GM19397 (cell line): Measurements from ENCODE around the gene RAPSN.

Experiments used
- ATAC-seq: cut with Tn5 transposase; IDR thresholded peaks from one replicate; pipeline ENCODE4 v1.9.1; 2021; ENCODE audit warnings: mild to moderate bottlenecking, moderate library complexity; ENCODE audit not compliant: unreplicated experiment

The RAPSN gene

GRCh38 chr11:47466701-47467250, 17.8 kb upstream of the RAPSN start:
- ATAC-seq: no peak

- ATAC-seq: no peak
These were observed 17.3 kb upstream of the RAPSN start for GRCh38 chr11:47466201-47466600.

GRCh38 chr11:47464483-47464882, 15.5 kb upstream of the RAPSN start:
- ATAC-seq: no peak

- ATAC-seq: no peak
These were observed 12.9 kb upstream of the RAPSN start for GRCh38 chr11:47461876-47462275.

- ATAC-seq: no peak
These were observed 11.8 kb upstream of the RAPSN start for GRCh38 chr11:47460571-47461235.

- peak; percentile 55 for ATAC-seq
These were observed 5.3 kb upstream of the RAPSN start for GRCh38 chr11:47454258-47454671.

GRCh38 chr11:47453365-47453764, 4.4 kb upstream of the RAPSN start:
- no peak for ATAC-seq

- ATAC-seq: no peak
These were observed 3.1 kb upstream of the RAPSN start for GRCh38 chr11:47451990-47452389.

- ATAC-seq: no peak
These were observed 2.5 kb upstream of the RAPSN start for GRCh38 chr11:47451436-47451835.

GRCh38 chr11:47449541-47449940, 605 bp upstream of the RAPSN start:
- ATAC-seq: no peak

- no peak for ATAC-seq
These were observed 1.0 kb downstream of the RAPSN start for GRCh38 chr11:47447906-47448305.

- ATAC-seq: no peak
These were observed 2.1 kb downstream of the RAPSN start for GRCh38 chr11:47446833-47447232.

- no peak for ATAC-seq
These were observed 3.1 kb downstream of the RAPSN start for GRCh38 chr11:47445840-47446239.

- no peak for ATAC-seq
These were observed 5.1 kb downstream of the RAPSN start for GRCh38 chr11:47443817-47444216.

GRCh38 chr11:47443028-47443700, 5.8 kb downstream of the RAPSN start:
- ATAC-seq: no peak

- ATAC-seq: no peak
These were observed 6.4 kb downstream of the RAPSN start for GRCh38 chr11:47442514-47442913.

GRCh38 chr11:47441421-47441820, 7.5 kb downstream of the RAPSN start:
- ATAC-seq: no peak

GRCh38 chr11:47440054-47440476, 8.9 kb downstream of the RAPSN start:
- no peak for ATAC-seq

- ATAC-seq: no peak
These were observed 10.2 kb downstream of the RAPSN start for GRCh38 chr11:47438721-47439120.

GRCh38 chr11:47437746-47438418, 11.1 kb downstream of the RAPSN start:
- ATAC-seq: no peak

GRCh38 chr11:47437218-47437745, 11.7 kb downstream of the RAPSN start:
- ATAC-seq: no peak

GRCh38 chr11:47436726-47437125, 12.2 kb downstream of the RAPSN start:
- no peak for ATAC-seq
